GM20000 (cell line): ENCODE results near the gene RFX8.

ENCODE experiments used
- DNase-seq: peaks from one replicate; pipeline ENCODE4 v3.0.0; 2012; ENCODE audit warnings: low spot score
- CTCF ChIP-seq: IDR thresholded peaks from 2 replicates; pipeline ENCODE4 v1.5.1; 2012; ENCODE audit warnings: mild to moderate bottlenecking, control low read depth; ENCODE audit errors: extremely low read depth, missing control alignments

Gene RFX8

GRCh38 chr2:101419096-101419663 lies 55.7 kb downstream of the RFX8 start:
- peak; percentile 40 for TF ChIP-seq CTCF
- peak; percentile 67 for DNase-seq

- TF ChIP-seq CTCF: no peak
- no peak for DNase-seq
These were observed 56.3 kb downstream of the RFX8 start for GRCh38 chr2:101418460-101419095.

GRCh38 chr2:101416609-101417008 lies 58.3 kb downstream of the RFX8 start:
- no peak for TF ChIP-seq CTCF
- DNase-seq: no peak

- no peak for DNase-seq
- TF ChIP-seq CTCF: no peak
These were observed 59.0 kb downstream of the RFX8 start for GRCh38 chr2:101415884-101416283.

- no peak for DNase-seq
- TF ChIP-seq CTCF: no peak
These were observed 59.7 kb downstream of the RFX8 start for GRCh38 chr2:101415220-101415619.

GRCh38 chr2:101412092-101412694 lies 62.7 kb downstream of the RFX8 start:
- DNase-seq: no peak
- TF ChIP-seq CTCF: no peak

GRCh38 chr2:101410746-101411145 lies 64.2 kb downstream of the RFX8 start:
- TF ChIP-seq CTCF: no peak
- DNase-seq: no peak
